Smooth muscle cell of the coronary artery (primary cell): ENCODE measurements around the gene CPLX4. TPM values are rescaled to one million over a fixed set of nuclear protein-coding genes. Genes with fewer than 3 reads are reported as not detected.

Experiments
- total RNA-seq: library from RNA; depleted of rRNA; stranded (reverse); fragments of >200 nt; gene quantifications from 2 replicates; pipeline ENCODE4 v1.2.3, GENCODE V29; 2014; ENCODE audit warnings: low replicate concordance

The CPLX4 gene, protein sequence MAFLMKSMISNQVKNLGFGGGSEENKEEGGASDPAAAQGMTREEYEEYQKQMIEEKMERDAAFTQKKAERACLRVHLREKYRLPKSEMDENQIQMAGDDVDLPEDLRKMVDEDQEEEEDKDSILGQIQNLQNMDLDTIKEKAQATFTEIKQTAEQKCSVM
- total RNA-seq: not detected in 2 replicates

DNA sequence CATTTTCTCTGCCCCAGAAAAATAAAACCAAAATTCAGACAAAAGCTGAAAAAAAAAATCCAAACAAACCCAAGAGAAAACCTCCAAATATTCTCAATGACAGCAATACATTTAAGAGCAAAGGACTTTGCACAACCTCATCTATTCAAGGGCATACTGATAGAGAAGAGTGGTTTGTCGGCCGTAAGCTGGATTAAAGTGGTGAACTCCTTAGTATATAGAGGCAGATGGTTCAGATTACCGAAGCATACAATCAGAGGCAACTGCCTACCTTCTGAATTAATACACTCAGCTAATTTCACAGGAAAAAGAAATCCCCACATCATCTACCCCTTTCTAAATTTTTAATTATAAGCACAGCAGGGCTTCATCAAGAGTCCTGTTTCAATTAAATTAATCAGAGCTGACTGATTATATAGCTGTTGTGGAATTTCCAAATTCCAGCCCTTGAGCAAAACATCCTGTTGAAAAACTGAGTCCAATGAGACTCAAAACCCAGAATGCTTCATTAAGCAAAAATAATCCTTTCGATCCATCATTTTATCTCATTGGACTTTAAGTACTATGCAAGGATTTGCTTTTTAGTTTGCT, at the start of gene CPLX4:
Gene CPLX4, minus strand, starts transcription at position 190 of the 591 bp plus-strand sequence. Its CDS starts 187 bp downstream, at position 3.

DNA sequence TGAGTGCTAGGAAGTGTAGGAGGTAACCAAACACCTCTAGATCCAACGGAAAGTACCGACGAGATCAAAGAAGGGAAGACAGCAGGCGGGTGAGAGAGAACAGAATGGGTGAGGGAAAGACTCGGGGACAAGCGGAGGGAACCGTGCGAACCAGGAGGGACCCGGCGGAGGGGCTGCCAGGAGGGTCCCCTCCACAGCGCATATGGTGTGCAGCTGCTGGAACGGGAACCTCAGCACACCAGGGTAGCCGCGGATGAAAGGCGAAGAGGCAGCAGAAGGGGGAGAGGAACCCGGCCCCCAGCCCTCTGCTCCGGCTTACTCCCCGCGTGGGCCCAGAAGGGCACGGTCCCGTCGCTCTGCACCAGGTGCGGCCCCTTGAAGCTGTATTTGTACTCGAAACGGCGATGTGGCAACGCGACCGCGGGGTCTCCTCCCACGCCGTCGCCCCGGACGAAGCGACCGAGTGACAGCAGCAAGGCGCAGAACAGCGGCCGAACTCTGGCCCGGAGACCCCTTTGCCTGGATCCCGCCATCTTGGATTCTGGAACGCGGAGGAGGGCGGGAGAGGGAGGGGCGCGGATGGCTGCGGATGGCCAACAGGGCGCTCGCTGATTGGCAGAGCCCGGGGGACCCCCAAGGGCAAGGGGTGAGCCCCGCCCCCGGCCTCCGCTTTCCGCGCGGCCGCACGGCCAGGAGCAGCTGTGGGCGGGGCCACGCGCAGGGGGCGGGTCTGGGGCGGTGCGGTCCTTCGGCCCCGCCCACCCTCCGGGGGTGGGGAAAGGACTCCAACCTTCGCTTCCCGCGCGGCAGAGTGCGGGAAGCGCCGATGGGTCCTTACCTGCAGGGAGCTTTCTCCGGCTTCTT, 40.5 kb upstream of the CPLX4 start, which contains the start of gene LMAN1:
Gene LMAN1, minus strand, starts transcription at position 554 of the 864 bp plus-strand sequence. Its CDS starts 21 bp downstream, at position 533.

DNA sequence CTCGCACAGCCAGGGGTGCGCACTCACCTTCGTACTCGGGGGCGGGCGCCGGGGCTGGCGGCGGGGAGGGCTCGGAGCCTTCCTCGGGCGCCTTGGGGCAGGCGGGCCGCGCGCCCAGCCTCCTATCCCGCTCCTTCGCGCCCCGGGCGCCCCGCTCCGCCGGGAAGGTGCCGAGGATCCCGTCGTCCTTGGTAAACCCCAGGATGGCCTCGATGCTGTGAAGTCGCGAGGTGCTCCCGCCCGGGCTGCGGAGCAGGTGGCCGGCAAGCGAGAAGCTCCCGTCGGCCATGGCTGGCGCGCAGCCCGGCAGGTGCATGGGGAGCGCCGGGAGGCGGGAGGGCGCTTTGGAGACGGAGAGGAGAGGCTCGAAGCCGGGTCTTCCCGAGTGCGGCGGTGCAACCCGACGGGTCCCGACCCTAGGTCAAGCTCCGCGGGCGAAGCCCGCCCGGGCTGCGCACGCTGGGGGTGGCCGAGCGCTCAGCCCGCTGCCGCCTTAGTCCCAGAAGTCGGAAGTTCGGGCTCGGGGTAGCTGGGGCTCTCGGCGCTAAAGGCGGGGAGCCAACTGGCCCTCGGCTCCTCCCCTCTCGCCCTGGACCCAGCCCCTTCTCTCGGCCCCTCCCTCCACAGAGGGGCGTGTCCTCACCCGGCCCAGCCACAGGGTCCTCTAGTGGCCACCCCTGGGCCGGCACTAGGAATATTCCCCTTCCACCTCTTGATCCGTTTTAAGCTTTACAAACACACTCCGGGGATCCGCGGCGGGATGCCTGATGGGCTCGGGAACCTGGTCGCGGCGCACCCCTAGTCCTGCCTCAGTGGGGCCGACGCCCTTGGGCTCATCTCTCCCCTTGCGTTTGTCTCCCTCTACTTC, 45.3 kb downstream of the CPLX4 start, which contains the start of gene RAX:
Gene RAX, minus strand, starts transcription at position 564 of the 868 bp plus-strand sequence. Its CDS starts 248 bp downstream, at position 316.

Other genes with a start within 250 kb of the CPLX4 start
- gene SEC11C, start 178.8 kb downstream of the CPLX4 start, total RNA-seq: 7.8 and 8.7 TPM in 2 replicates
- not detected in 2 replicates for gene GRP, start 98.5 kb downstream of the CPLX4 start, total RNA-seq
- gene RAX, start 45.2 kb downstream of the CPLX4 start, total RNA-seq: not detected in 2 replicates
- gene LMAN1, start 40.6 kb upstream of the CPLX4 start, total RNA-seq: 119 and 174 TPM in 2 replicates